OCI-LY3 (cell line): ENCODE measurements around the gene SHANK3.

Source experiments
- EZH2phosphoT487 ChIP-seq: fragments of 200-600 bp; shearing (Covaris generic); IDR thresholded peaks from 2 replicates; pipeline ENCODE4 v1.6.1; 2018; ENCODE audit warnings: antibody characterized with exemption, mixed run types, low read depth
- TF ChIP-seq, protein P1 (sequence below): fragments of 200-600, 300-600 bp; sonication (generic); IDR thresholded peaks from 2 replicates; pipeline ENCODE4 v1.5.1; 2014; ENCODE audit warnings: antibody characterized with exemption, low read length, low read depth

DNA sequence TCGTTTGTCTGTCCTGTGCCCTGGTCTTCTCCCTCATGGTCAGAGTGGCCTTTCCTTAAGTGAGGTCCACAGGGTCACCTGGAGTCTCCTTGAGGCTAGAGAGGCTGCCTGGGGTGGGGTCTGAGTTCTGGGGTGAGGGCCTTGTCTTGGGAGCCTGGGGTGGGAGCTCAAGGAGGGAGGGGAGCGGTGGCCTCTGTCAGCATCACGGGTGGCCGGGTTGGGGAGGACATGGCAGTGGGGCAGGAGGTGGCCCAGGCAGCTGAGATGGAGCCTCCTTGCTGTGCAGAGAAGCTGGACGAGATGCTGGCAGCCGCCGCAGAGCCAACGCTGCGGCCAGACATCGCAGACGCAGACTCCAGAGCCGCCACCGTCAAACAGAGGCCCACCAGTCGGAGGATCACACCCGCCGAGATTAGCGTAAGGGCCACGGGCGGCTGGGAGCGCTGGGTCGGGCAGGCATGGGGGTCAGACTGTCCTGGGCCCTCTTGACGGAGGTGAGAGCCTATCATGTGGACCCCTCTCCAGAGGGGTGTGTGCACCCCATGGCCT, 42.1 kb downstream of the SHANK3 start:
- TF ChIP-seq, protein P1, sequence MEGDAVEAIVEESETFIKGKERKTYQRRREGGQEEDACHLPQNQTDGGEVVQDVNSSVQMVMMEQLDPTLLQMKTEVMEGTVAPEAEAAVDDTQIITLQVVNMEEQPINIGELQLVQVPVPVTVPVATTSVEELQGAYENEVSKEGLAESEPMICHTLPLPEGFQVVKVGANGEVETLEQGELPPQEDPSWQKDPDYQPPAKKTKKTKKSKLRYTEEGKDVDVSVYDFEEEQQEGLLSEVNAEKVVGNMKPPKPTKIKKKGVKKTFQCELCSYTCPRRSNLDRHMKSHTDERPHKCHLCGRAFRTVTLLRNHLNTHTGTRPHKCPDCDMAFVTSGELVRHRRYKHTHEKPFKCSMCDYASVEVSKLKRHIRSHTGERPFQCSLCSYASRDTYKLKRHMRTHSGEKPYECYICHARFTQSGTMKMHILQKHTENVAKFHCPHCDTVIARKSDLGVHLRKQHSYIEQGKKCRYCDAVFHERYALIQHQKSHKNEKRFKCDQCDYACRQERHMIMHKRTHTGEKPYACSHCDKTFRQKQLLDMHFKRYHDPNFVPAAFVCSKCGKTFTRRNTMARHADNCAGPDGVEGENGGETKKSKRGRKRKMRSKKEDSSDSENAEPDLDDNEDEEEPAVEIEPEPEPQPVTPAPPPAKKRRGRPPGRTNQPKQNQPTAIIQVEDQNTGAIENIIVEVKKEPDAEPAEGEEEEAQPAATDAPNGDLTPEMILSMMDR = no peak
- no peak for TF ChIP-seq EZH2phosphoT487
